WERI-Rb-1 (cell line): ENCODE measurements around the gene ADCYAP1R1.

Experiments used
- DNase-seq: peaks from one replicate; pipeline ENCODE4 v3.0.0-alpha.2; 2020
- H3K27ac ChIP-seq: fragments of 250-450 bp; sonication (Bioruptor Pico); 2 replicates; pipeline ENCODE4 v1.5.1; 2020; ENCODE audit warnings: mild to moderate bottlenecking, moderate library complexity
- H3K27me3 ChIP-seq: fragments of 250-450 bp; sonication (Bioruptor Pico); 2 replicates; pipeline ENCODE4 v1.5.1; 2021; ENCODE audit warnings: mild to moderate bottlenecking, low read depth, moderate library complexity; ENCODE audit not compliant: insufficient read depth, severe bottlenecking
- H3K36me3 ChIP-seq: fragments of 250-450 bp; sonication (Bioruptor Pico); 2 replicates; pipeline ENCODE4 v1.5.1; 2020; ENCODE audit warnings: mild to moderate bottlenecking, moderate library complexity
- H3K4me3 ChIP-seq: 2 replicates; pipeline ENCODE4 v1.5.1; 2011; ENCODE audit warnings: low read depth, mild to moderate bottlenecking, control low read depth, low read length
- H3K9me3 ChIP-seq: fragments of 250-450 bp; sonication (Bioruptor Pico); 2 replicates; pipeline ENCODE4 v1.5.1; 2021; ENCODE audit warnings: mild to moderate bottlenecking, moderate library complexity; ENCODE audit not compliant: severe bottlenecking
- TF ChIP-seq, protein P1 (sequence below): IDR thresholded peaks from 2 replicates; pipeline ENCODE4 v1.5.1; 2011; ENCODE audit warnings: low read depth, mild to moderate bottlenecking, control low read depth, inconsistent platforms, low read length

Gene ADCYAP1R1

DNA sequence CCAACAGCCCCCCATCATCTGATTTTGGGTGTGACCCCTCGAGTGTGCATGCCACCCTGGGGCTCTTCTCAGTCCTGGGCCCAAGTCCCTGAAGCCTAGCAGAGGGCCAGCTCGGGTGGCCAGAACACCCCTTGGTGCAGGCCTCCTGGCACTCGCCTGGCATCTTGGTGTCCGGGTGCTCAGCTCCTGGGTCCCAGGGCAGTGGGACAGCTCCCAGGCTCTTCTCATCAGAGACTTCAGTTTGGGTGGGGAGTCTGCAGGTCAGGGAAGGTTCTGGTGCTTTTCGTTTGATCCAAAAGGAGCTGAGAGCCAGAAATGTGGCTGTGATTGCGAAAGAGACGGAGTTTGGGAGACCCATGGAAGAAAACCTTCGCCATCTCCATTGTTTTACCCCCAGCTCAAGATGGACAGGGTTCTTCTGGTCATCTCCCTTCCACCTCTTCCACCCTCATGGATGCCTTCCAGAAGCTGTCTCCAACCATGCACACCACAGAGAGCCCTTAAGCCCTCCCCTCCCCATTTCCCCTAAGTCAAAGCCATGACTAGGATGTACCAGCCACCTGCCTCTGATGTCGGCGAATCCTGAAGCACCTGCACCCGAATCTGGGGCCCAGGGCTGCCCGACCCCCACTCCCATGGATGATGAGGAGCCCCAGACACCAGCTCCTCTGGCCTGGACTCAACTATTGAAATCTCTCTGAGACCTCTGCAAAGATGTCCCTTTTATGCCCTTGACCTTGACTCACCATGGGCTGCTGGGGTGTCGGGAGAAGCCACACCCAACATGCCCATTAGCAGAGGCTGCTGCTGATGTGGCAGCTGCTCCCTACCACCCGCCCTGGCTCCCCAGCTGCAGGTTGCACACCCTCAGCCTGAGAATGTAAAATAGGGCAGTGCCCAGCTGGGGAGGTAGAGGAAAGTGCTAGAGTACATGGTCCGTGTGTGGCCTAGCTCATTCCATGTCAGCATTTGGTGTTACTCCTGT lies 55.3 kb downstream of the ADCYAP1R1 start:
- TF ChIP-seq, protein P1, sequence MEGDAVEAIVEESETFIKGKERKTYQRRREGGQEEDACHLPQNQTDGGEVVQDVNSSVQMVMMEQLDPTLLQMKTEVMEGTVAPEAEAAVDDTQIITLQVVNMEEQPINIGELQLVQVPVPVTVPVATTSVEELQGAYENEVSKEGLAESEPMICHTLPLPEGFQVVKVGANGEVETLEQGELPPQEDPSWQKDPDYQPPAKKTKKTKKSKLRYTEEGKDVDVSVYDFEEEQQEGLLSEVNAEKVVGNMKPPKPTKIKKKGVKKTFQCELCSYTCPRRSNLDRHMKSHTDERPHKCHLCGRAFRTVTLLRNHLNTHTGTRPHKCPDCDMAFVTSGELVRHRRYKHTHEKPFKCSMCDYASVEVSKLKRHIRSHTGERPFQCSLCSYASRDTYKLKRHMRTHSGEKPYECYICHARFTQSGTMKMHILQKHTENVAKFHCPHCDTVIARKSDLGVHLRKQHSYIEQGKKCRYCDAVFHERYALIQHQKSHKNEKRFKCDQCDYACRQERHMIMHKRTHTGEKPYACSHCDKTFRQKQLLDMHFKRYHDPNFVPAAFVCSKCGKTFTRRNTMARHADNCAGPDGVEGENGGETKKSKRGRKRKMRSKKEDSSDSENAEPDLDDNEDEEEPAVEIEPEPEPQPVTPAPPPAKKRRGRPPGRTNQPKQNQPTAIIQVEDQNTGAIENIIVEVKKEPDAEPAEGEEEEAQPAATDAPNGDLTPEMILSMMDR, result no peak
- no peak overlapping the region for H3K27ac ChIP-seq

DNA sequence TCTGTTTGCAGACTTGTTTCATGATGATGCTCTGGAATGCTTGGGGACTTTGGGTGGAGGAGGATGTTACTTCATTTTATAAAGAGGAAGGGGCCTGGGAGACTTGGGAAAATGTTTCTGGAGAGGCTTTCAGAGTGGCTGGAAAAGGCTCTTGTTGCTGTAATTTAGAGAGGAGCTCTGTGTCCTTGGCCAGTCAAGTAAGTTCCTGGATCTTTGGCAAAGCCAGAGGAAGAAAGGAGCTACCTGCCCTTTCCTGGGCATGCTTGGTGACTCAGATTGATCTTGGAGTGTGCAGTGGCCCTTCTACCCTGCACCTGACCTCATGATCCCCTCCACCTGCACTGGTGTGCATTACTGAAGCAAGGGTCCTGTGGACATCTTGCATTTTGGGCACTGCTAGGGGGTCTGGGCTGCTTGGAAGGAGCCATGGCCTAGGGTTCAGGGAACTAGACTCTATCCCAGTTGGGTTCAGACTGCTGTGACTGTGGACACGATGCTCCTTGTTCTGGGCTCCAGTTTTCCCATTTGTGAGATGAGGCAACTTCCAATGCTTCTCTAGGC lies 56.1 kb downstream of the ADCYAP1R1 start:
- H3K4me3 ChIP-seq, result no peak overlapping the region
- TF ChIP-seq, protein P1, result no peak
- no peak for DNase-seq
- no peaks in the 10 kb centered on the region for H3K36me3 ChIP-seq
- H3K27ac ChIP-seq, result no peak overlapping the region
- H3K27me3 ChIP-seq, result no peaks in the 10 kb centered on the region
- H3K9me3 ChIP-seq, result no peaks in the 10 kb centered on the region

More for the DNA sequence above, 55.3 kb downstream of the ADCYAP1R1 start:
- no peaks in the 10 kb centered on the region for H3K9me3 ChIP-seq
- DNase-seq, result no peak
- no peak overlapping the region for H3K4me3 ChIP-seq
- H3K36me3 ChIP-seq, result no peaks in the 10 kb centered on the region
- no peaks in the 10 kb centered on the region for H3K27me3 ChIP-seq

DNA sequence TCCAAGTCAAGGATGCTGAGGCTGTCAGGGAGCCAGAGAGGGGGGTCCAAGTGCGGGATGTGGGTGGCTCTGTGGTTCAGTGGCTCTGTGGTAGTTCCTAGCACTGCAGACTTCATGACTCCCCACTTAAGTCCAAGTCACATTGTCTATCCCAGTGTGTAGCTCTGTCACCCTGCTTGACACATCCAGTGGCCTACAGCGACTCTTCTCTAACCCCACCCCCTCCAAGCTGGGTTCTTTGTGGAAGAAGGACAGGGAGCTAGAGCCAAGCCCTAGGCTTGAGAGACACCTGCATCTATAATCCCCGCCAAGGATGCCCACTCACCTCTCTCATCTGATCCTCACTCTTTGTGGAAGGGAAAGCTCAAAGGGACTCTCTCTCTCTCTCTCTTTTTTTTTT lies 57.6 kb downstream of the ADCYAP1R1 start:
- Histone ChIP-seq H3K27me3 (no peaks in the 10 kb centered on the region), H3K27ac (no peak overlapping the region), H3K4me3 (no peak overlapping the region), H3K36me3 (no peaks in the 10 kb centered on the region), H3K9me3 (no peaks in the 10 kb centered on the region)
- TF ChIP-seq, protein P1, result no peak
- no peak for DNase-seq

DNA sequence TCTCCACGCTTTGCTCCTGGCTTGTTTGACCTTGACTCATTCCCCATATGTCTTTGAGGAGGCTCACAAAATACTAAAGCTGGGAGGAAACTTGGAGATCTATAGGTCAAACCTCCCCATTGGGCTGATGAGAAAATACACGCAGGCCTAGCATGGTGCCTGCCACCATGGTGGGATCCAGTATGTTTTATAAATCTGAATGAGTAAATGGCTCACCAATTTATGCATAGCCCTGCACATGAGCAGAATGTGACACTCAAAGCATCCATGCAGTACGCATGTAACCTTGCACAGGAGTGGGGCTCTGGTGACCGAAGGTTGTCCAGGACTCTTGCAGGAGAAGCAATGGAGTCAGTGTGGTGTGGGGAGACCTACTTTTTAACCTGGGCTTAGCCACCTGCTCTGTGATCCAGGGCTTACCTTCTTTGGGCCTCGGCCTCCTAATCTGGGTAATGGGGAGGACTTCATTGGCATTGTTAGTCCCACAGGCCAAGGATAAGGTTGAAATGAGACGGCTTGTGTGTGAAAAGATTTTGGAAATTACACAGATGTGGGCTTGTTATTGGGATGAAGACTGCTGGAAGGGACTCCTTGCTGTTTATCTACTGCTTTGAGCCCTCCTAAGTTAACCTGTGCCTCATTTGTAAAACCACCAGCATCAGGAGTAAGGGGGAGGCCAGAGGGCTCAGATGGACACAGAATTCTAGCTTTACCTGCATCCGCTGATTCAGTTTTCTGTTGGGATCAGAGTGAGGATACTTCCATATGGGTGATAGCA lies 58.4 kb downstream of the ADCYAP1R1 start:
- H3K9me3 ChIP-seq, result no peaks in the 10 kb centered on the region
- DNase-seq, result no peak
- no peaks in the 10 kb centered on the region for H3K27me3 ChIP-seq
- TF ChIP-seq, protein P1, result no peak
- no peak overlapping the region for H3K4me3 ChIP-seq
- no peak overlapping the region for H3K27ac ChIP-seq
- H3K36me3 ChIP-seq, result no peaks in the 10 kb centered on the region

DNA sequence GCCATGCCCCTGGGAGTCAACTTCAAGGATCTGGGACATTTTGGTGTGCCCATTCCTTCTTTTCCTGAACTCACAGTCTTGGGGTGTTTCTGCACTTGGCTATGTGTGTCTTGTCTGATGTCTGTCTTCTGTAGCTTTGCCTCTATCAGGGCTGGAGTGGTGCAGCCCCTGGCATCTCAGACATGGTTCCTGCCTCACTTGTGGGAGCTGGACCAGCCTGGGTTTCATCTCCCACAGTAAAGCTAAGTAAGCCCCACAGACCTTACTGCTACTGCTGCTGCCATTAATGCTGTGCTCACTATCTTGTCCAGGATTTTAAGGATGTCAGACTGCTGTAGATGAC lies 59.0 kb downstream of the ADCYAP1R1 start:
- Histone ChIP-seq H3K36me3 (no peaks in the 10 kb centered on the region), H3K9me3 (no peaks in the 10 kb centered on the region), H3K27me3 (no peaks in the 10 kb centered on the region), H3K4me3 (no peak overlapping the region), H3K27ac (no peak overlapping the region)
- TF ChIP-seq, protein P1, result no peak
- DNase-seq, result no peak
